NCI-H1436 (cell line): ENCODE results near the gene ITFG1.
"Not testable (repeated sequence)": the region's sequence is repeated elsewhere in the genome, so short reads cannot be mapped to it uniquely, and the experiment has no call there.

Experiments
- DNase-seq: peaks from one replicate; lab custom pipeline; 2025; lab: John Stamatoyannopoulos, UW

ITFG1 gene

GRCh38 chr16:47473792-47474191 is 12.9 kb upstream of the ITFG1 start:
- DNase-seq: no peak

GRCh38 chr16:47473004-47473403 is 12.1 kb upstream of the ITFG1 start:
- not testable (repeated sequence) for DNase-seq

GRCh38 chr16:47470810-47471209 is 9.9 kb upstream of the ITFG1 start:
- DNase-seq: no peak

- DNase-seq: no peak
These were observed 9.3 kb upstream of the ITFG1 start for GRCh38 chr16:47470211-47470610.

- DNase-seq: no peak
These were observed 8.4 kb upstream of the ITFG1 start for GRCh38 chr16:47469227-47469626.

GRCh38 chr16:47468070-47468689 is 7.3 kb upstream of the ITFG1 start:
- not testable (repeated sequence) for DNase-seq

- DNase-seq: no peak
These were observed 6.6 kb upstream of the ITFG1 start for GRCh38 chr16:47467501-47467900.

- no peak for DNase-seq
These were observed 5.2 kb upstream of the ITFG1 start for GRCh38 chr16:47465919-47466630.

- no peak for DNase-seq
These were observed 3.1 kb upstream of the ITFG1 start for GRCh38 chr16:47463771-47464624.

GRCh38 chr16:47461598-47462266 is 869 bp upstream of the ITFG1 start:
- no peak for DNase-seq

- DNase-seq: no peak
These were observed 528 bp downstream of the ITFG1 start for GRCh38 chr16:47460359-47460710.

- no peak for DNase-seq
These were observed 1.3 kb downstream of the ITFG1 start for GRCh38 chr16:47459603-47460002.

GRCh38 chr16:47458331-47458730 is 2.5 kb downstream of the ITFG1 start:
- no peak for DNase-seq

- DNase-seq: no peak
These were observed 11.1 kb downstream of the ITFG1 start for GRCh38 chr16:47449788-47450187.

- DNase-seq: no peak
These were observed 11.9 kb downstream of the ITFG1 start for GRCh38 chr16:47448830-47449575.

GRCh38 chr16:47446431-47446830 is 14.4 kb downstream of the ITFG1 start:
- no peak for DNase-seq

- not testable (repeated sequence) for DNase-seq
These were observed 18.0 kb downstream of the ITFG1 start for GRCh38 chr16:47442884-47443283.

GRCh38 chr16:47440066-47440465 is 20.8 kb downstream of the ITFG1 start:
- not testable (repeated sequence) for DNase-seq

- DNase-seq: not testable (repeated sequence)
These were observed 26.6 kb downstream of the ITFG1 start for GRCh38 chr16:47434274-47434673.

- no peak for DNase-seq
These were observed 28.9 kb downstream of the ITFG1 start for GRCh38 chr16:47431960-47432359.

GRCh38 chr16:47426806-47427205 is 34.1 kb downstream of the ITFG1 start:
- no peak for DNase-seq

- DNase-seq: no peak
These were observed 36.0 kb downstream of the ITFG1 start for GRCh38 chr16:47424846-47425245.
